HG02970 (cell line): ENCODE measurements around the gene TSHZ2.

ENCODE experiments used
- ATAC-seq: cut with Tn5 transposase; IDR thresholded peaks from one replicate; pipeline ENCODE4 v1.9.1; 2021; ENCODE audit warnings: mild to moderate bottlenecking, moderate library complexity, moderate number of reproducible peaks; ENCODE audit not compliant: unreplicated experiment, low FRiP score

TSHZ2 gene, protein sequence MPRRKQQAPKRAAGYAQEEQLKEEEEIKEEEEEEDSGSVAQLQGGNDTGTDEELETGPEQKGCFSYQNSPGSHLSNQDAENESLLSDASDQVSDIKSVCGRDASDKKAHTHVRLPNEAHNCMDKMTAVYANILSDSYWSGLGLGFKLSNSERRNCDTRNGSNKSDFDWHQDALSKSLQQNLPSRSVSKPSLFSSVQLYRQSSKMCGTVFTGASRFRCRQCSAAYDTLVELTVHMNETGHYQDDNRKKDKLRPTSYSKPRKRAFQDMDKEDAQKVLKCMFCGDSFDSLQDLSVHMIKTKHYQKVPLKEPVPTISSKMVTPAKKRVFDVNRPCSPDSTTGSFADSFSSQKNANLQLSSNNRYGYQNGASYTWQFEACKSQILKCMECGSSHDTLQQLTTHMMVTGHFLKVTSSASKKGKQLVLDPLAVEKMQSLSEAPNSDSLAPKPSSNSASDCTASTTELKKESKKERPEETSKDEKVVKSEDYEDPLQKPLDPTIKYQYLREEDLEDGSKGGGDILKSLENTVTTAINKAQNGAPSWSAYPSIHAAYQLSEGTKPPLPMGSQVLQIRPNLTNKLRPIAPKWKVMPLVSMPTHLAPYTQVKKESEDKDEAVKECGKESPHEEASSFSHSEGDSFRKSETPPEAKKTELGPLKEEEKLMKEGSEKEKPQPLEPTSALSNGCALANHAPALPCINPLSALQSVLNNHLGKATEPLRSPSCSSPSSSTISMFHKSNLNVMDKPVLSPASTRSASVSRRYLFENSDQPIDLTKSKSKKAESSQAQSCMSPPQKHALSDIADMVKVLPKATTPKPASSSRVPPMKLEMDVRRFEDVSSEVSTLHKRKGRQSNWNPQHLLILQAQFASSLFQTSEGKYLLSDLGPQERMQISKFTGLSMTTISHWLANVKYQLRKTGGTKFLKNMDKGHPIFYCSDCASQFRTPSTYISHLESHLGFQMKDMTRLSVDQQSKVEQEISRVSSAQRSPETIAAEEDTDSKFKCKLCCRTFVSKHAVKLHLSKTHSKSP (N-terminal part only)

DNA sequence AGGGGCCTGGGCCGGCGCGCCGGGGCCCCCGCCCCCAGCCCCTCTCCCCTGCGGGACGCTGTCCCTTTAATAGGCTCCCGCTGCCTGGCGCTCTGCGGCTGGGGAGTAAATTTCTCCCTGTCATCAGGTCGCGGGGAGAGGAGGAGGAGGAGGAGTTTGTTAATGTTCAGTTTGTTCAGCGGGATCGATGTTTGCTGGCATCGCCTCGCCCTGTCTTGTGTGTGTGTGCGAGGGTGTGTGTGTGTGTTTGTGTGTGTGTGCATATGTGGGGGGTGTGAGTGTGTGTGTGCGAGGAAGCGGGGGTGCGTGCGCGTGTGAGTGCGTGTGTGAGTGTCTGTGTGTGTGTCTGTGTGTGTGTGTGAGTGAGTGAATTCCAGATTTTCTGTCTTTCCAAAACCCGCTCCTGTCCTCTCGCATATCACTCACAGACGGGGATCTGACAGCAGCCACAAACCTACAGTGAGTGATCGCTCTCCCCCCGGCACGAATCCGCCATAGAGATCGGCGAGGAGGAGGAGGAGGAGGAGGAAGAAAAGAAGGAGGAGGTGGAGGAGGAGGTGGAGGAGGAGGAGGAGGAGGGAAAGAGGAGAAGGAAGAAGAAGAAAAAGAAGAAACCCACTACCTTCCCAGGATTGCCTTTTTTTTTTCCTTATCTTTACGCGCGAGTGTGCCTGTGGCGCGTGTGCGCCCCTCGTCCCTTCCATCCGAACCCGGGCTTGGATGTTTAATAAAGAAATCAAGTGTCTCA lies at the start of gene TSHZ2:
Gene TSHZ2, plus strand, starts transcription at position 169 of the 748 bp plus-strand sequence. CDS start 936 bp downstream, outside the sequence.
- ATAC-seq: no peak

DNA sequence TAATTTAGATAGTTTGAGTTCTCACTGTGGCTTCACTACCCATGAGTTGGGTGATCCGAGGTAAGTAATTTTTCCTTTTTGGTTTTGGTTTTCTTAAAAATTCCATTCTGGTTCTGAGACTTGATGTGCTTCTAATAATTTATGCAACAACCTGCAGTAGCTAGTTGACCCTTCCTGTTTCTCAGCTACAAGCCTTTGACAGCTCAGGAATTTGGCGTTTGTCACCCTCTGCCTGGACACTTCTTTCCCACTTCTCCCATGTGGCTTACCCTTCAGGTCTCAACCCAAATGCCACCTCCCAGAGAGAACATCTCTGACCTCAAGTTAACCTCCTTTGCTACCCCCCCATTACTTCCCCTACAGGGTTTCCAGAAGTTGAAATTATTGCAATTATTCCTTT lies 49.7 kb upstream of the TSHZ2 start:
- ATAC-seq: no peak

DNA sequence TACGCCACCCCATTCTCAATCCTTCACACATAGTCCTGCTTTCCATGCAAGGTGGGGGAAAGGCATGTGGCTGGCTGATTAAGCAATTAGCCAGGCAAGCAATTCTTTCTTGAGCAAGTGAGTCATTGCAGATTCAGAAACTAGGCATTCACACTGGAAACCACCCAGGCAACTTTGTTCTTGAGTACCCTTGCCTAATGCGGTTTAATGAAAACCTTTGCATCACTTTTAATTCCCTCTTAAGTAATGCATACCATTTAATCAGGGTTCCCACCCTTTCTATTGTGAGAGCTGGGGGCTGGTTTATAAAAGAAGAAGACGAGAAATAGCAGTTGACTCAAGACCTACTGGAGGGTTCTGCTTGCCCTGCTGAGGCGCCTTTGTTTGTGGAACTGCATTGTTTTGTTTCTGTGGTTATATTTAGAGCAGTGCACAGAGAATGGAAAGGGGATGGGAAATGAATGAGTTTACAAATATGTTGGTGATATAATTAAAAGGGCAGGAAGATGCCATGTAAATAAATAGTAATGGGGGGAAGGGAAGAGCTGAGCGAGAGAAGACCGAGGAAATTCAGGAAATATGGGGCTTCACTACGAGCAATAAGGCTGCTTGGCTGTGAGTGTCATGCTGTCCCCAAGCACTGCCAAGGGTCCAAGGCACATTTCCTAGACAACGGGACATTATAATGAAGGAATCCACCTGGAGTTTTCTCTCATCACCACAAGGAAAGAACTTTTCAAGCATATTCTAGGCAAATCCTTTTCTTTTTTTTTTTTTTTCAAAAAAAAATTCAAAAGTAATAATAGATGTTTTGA lies 48.8 kb upstream of the TSHZ2 start:
- no peak for ATAC-seq

DNA sequence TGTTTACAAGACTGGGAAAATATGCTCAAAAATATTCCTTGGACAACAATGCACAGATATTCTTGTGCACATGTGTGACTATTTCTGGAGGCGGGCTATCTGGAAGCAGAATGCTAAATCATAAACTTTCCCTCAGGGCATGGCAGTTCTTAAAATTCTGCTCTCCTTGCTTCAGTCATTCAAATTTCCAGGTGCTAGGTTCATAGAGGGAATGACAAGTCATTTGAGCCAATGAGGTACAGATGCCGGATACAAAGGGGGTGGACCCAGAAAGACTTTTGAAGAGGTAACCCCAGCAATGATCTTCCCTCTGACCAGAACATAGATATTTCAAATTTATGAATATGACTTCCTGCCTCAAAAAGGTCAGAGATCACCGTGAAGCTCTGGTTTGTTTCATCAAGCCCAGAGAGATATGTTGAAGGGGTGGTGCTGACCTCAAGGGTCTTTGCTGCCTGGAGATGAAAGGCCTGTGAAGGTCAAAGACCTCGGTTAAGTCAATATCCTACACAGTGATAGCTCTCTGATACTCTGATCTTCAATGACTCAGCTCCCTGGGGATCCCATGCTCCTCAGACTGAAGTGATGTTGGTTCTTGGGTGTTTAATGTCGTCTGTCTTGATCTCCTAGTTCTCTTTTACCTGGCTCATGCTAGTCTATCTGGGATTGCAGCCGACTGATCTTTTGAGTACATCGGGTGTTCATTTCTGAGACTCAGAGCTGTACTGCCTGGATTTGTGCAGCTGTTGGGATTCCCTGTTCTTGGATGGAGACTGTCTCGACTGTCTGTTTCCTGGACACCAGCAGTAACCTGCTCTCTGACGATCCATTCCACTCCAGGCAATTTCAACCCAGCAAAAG lies 47.5 kb upstream of the TSHZ2 start:
- ATAC-seq: no peak

DNA sequence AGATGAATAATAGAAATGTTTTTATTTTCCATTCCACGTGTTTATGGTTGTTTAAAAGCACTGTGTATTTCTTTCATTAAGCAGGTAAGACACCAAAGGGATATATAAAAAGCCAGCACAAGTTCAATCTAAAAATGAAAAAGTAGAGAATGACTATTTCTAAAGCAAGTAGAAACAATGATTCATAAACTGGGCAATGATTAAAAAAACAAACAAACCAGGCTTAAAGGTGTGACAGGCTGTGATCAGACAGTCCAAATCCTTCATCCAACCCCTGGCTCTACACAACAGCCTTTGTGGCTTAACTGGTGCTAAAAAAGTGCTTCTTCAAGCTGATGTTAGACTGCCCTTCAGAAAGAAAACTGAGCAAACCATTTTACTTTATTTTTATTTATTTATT lies 45.7 kb upstream of the TSHZ2 start:
- no peak for ATAC-seq

DNA sequence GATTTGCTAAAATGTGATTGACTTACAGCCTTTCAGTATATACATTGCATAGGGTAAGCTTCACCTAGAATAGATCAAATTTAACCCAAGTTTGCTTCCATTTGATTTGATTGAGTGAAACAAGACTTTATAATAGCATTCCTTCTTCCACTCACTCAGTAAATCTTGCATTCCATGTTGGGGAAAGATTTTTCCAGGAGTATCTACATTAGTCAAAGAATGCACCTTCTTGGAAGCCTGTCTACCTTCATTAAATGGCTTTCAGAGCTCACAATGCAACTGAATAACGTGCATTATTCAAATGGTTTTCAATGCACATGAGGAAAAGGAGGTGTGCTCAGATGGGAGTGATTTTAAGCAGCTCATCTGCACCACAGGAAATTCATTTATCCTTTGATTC lies 38.3 kb upstream of the TSHZ2 start:
- ATAC-seq: no peak

DNA sequence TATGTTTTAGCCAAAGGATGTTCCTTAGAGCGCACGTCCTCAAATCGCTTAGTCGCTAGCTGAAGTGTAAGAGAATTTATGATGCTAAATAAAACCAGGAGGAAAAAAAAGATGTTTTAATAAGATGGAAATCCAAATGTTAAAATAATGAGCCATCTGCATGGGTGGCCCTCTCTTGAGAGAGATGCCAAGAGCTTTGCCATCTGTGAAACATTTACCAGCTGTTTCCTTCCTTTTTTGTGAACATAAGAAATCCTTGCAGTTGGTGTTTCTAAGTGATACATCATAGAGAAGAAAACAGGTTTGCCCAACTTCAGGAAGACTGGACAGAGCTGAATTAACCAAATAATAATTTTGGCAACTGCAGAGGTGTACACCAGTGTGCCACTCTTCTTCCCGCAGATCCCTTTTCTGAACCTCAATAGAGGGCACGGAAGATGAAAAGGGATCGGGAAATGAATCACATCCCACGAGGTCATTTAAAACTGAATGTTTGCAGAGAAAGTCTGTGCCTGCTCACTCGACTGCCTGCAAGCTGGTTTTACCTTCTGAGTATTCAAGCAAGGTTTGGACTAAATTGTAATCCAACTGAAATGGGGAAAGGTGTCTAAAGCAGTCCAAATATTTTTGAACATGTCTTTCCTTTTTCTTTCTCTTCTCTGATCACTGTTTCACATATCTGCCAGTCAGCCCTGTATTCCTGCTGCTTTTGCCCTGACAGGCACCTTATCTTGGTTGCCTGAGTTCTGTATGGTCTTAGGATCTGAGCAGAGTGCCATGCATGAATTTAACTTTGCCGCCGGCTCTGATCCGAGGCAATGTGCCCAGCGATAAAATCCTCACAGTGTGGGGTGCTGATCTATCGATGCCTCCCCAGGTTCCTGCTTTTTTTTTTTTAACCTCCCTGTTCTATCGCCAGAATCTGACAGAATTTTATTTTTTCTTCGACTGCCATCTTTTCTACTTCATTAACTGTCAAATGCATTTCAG lies 35.5 kb upstream of the TSHZ2 start:
- ATAC-seq: no peak

DNA sequence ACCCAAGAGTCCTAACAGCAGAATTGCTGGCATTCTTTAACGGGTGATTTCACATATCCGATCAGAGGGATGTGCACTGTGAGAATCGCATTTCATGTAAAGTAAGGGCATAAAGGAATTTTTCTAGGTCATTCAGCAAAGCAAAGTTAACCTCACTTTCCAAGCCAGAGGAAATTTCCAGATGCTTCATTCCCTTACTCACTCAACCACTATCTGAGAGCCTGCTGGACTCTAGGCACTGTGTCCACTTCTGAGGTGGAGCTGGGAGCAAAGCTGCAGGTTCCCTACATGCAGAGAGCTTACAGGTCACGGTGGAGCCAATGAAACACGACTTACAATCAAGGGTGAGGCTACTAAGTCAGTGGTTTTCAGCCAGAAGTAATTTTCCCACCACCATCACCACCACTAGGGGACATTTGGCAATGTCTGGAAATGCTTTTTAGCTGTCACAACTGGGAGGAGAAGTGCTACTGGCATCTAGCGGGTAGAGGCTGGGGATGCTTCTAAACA lies 34.5 kb upstream of the TSHZ2 start:
- no peak for ATAC-seq

DNA sequence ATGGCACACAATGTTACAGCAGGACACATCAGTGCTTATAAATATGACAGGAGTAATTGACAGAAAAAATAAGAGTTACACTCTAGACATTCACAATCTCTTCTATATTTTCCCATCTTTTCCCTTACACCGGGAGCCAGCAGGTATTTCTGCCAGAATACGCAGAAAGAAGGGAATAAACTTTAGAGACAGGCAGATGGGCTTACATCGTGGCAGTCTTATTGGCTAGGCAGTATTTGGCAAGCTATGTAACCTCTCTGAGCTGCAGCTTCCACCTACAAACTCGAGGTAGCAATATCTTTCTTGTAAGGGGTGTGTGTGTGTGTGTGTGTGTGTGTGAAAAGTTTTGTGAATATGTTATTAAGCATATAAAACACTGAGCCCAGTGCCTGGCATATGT lies 33.0 kb upstream of the TSHZ2 start:
- no peak for ATAC-seq

DNA sequence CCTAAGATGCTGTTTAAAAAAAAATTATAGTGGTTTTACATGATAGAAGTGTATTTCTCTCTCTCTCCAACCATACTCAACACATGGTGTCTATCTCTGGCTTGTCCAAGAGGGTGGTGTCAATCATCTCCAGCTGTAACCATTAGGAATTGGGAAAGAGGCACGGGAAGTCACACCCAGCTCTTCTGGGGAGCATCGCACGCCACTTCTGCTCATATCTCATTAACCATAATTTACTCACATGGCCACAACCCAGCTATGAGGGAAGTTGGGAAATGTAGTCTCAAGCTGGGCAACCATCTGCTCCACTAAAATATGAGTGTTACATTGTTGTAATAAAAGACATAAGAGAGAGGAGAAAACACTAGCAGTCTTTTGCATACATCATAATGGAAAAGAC lies 30.4 kb upstream of the TSHZ2 start:
- no peak for ATAC-seq

DNA sequence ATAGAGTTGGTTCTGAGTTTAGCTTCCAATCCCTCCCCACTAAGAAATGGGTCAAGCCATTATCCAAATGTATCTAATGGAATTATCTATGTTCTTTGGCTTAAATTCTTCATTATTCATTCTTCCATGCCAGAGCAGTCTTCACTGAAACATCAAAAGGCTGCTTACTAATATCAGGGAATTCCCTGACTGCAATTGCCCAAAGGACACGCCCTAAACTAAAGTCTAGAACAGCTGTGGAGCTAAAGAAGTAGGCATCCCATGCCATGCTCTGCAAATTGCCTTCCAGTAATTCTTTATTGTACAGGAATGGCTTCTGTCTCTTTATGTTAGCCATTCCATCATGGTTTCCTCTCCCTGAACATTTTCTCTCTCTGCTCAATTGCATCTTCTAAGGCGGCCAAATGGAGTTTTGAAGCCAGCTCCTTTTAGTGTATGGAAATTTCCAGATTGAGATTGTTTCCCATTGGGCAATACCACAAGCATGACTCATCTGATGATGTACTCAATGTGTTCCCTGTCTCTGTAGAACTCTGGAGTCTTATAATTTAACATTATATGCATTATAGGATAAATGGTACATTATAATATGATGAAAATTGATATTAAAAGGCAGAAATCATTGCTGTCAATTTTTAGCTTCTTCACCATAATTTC lies 28.8 kb upstream of the TSHZ2 start:
- ATAC-seq: no peak

DNA sequence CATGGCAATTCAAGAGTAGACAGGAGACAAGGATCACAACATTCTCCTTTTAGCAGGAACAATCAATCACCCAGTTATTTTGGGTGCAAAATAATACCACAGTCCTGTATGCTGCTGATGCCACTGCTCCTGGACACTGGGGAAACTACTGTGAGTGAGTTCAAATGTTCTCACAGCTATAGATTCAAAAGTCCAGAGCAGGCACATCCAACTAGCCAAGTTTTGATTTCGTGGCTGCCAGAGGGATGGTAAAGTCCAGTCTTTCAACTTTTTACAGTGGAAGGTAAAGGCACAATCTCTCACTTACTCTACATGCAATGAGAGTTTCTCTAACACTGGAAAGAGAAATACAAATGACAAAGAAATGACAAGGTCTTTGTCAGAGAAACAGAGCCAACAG lies 26.9 kb upstream of the TSHZ2 start:
- no peak for ATAC-seq

DNA sequence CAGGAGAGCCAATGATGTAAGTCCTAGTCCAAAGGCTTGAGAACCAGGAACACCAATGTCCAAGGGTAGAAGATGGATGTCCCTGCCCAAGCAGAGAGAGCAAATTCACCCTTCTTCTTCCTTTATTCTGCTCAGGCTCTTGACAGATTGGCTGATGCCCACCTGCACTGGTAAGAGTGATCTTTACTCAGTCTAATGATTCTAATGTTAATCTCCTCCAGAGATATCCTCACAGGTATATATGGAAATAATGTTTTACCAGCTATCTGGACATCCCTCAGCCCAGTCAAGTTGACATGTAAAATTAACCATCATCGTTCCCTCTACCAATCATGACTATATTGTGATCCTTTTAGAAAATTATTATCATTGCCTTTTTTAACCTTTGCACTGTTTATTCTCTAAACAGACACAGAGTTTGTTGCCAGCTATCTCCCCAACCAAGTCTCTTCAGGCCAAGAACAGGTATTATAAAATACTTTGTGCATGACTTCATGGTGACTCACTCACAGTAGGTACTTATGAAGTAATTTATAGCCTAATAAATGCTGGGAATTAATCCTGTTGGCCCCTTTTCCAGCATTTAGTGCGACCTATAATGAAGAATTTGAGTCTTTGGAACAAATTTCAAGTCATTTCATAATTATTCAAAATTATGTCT lies 26.2 kb upstream of the TSHZ2 start:
- no peak for ATAC-seq

DNA sequence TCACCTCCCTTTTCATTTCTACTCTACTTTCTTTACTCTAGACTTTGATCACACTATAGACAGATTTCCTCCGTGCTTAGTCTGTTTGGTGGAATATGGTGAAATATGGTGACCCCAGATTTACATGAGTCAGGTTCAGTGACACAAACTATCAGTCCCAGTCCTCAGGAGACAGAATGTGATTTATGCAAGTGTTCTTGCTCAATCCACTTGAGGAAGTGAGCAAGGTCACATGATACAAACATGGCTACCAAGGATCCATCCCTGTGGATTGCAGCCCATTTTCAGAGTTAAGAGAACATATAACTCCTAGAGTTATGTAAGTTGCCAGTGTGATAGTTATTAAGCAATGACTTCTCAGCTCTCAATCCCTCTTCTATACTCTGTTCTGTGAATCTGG lies 23.7 kb upstream of the TSHZ2 start:
- ATAC-seq: no peak

DNA sequence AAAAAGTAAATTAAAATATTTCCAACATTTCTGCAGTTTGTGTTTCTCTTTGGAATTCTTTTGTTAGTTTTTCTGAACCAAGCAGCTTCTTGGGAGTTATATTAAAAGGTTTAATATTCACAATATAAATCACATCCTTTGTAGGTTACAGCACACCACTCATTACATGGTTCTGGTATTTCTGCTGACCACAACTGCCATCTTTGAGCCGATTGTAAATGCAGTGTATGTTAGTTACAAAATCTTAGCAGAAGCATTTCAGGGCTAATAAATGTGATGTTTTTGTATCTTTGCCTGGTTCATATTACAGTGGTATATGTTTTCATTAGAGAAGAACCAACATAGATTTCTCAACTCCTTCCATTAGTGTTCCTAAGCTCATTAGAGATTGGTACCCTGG lies 19.1 kb upstream of the TSHZ2 start:
- no peak for ATAC-seq

DNA sequence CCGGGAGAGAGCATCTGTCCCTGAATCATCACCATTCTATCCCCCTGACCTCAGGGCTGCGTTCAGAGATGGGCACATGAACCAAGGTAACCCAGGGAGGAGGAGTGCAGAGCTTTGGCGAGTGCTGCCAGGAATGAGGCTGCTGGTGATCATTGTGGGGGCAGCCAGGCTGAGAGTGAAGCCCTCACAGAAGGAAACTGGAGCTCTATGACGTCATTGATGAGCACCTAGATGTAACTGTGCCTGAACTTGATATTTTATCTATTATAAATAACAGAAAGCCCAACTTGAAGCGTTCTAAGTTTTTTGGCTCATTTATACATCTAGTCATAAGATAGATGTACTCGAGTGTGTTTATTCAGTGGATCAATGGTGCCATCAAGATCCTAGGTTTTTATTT lies 17.3 kb upstream of the TSHZ2 start:
- no peak for ATAC-seq

DNA sequence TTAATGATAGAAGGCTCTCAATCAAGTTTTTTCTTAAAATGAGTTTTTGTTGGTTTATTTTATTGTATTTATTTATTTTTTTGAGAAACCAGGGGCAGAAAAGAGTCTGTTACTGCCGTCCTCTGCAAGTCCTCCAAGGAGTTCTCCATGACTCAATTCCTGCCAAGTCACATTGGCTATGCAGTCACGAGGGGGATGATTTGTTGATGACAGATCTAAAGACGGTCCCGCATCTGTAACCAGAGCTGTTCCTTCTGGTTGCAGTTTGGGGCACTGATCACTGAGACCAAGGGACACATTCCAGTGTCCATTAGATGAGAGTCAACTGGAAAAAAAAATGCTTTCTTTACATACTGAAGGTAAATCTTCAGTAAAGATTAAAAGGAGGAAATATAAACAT lies 13.9 kb upstream of the TSHZ2 start:
- no peak for ATAC-seq
